ENCODE measurements around the gene DUS3L. TPM values are rescaled to one million over a fixed set of nuclear protein-coding genes. Genes with fewer than 3 reads are reported as not detected.
A peak's percentile ranks its signal among the peaks of the same experiment; 100 is the strongest.

The DUS3L gene
- total RNA-seq, 1 donor from 2014 or later = 26.8 TPM

GRCh38 chr19:5789886-5790558, 941 bp downstream of the DUS3L start:
- Histone ChIP-seq H3K36me3 (peaks cover 50% of the 10 kb centered on the region), H3K27ac (peak overlapping the region; percentile 99), H3K27me3 (no peaks in the 10 kb centered on the region), H3K9me3 (no peaks in the 10 kb centered on the region), H3K4me3 (peak overlapping the region; percentile 85), H3K4me1 (peaks cover 6% of the 10 kb centered on the region)
- ATAC-seq = no peak
- TF ChIP-seq CTCF (IDR thresholded peaks at IDR 0.05) = no peak
- DNase-seq = no peak
- intact Hi-C loops (cut with DNase I) = no loop called here

DNA sequence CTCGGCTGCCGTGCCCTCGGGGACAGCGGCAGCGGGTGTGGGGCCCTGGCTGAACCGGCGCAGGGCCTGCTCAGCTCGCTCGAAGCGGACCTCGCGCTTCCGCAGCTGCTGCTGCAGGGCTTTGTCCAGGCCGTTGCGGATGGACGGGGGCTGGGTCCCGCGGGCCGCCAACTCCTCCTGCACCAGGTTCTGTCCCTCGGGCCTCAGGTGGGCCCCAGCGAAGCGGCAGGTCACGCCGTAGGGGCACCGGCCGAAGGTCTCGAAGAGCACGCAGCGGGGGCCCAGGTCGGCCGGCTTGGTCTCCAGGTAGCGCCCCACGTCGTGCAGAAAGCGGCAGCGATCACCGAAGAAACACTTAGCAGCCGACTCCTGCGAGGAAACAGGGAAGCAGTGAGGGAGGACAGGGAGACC, 1.6 kb downstream of the DUS3L start:
- no peak for DNase-seq
- no peak for ATAC-seq
- H3K4me1 ChIP-seq = peaks cover 6% of the 10 kb centered on the region
- H3K27me3 ChIP-seq = no peaks in the 10 kb centered on the region
- H3K9me3 ChIP-seq = no peaks in the 10 kb centered on the region
- no peak for TF ChIP-seq CTCF (IDR thresholded peaks at IDR 0.05)
- H3K36me3 ChIP-seq = peaks cover 57% of the 10 kb centered on the region
- intact Hi-C loops (cut with DNase I) = no loop called here
- H3K4me3 ChIP-seq = no peak overlapping the region
- no peak overlapping the region for H3K27ac ChIP-seq

- H3K4me1 ChIP-seq = peaks cover 6% of the 10 kb centered on the region
- H3K36me3 ChIP-seq = peaks cover 59% of the 10 kb centered on the region
- no peak for DNase-seq
- no peak overlapping the region for H3K27ac ChIP-seq
- intact Hi-C loops (cut with DNase I) = no loop called here
- no peaks in the 10 kb centered on the region for H3K27me3 ChIP-seq
- no peak for TF ChIP-seq CTCF (IDR thresholded peaks at IDR 0.05)
- no peak for ATAC-seq
- no peaks in the 10 kb centered on the region for H3K9me3 ChIP-seq
- H3K4me3 ChIP-seq = no peak overlapping the region
These were observed 2.5 kb downstream of the DUS3L start for GRCh38 chr19:5788422-5788821.

GRCh38 chr19:5787409-5788182, 3.4 kb downstream of the DUS3L start:
- ATAC-seq = no peak
- no peak overlapping the region for H3K27ac ChIP-seq
- no peaks in the 10 kb centered on the region for H3K9me3 ChIP-seq
- no peak for DNase-seq
- intact Hi-C loops (cut with DNase I) = no loop called here
- peaks cover 59% of the 10 kb centered on the region for H3K36me3 ChIP-seq
- no peaks in the 10 kb centered on the region for H3K27me3 ChIP-seq
- H3K4me3 ChIP-seq = no peak overlapping the region
- no peak for TF ChIP-seq CTCF (IDR thresholded peaks at IDR 0.05)
- peaks cover 6% of the 10 kb centered on the region for H3K4me1 ChIP-seq

DNA sequence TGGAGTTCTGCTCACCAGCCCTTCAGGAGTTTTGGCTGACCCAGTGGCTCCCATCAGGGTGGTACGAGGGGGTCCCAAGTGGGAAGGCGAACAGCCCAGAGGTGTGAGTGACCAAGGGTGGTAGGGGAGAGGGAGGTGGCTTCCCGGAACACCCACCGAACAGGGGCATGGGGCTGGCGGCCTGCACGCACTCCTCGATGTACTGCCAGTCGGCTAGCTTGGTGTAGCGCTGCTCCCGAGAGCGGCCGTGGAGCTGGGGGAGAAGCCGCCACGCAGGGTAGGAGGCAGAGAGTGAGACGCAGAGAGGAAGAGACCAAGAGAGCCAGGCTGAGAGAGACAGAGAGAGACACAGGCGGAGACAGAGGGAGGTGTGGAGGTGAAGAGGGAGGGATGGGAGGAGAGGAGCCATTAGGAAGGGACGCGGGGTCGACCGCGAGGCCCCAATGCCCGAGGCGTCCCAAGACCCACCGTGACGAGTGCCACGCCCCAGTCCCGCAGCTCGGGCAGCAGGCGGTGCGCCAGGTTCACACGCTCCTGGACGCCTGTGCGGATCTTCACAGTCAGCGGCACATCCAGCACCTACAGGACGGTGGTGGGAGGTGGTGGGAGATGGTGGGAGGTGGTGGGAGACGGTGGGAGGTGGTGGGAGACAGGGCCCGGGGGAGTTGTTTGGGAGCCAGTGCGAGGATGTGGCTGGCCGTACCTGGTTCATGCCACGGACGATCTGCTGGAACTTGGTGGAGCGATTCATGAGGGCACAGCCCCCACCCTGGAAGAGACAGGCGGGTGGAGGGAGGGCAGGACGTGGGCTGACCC, 4.2 kb downstream of the DUS3L start:
- intact Hi-C loops (cut with DNase I) = no loop called here
- Histone ChIP-seq H3K9me3 (no peaks in the 10 kb centered on the region), H3K36me3 (peaks cover 59% of the 10 kb centered on the region), H3K4me3 (no peak overlapping the region), H3K4me1 (peaks cover 6% of the 10 kb centered on the region), H3K27ac (no peak overlapping the region), H3K27me3 (no peaks in the 10 kb centered on the region)
- no peak for TF ChIP-seq CTCF (IDR thresholded peaks at IDR 0.05)
- DNase-seq (no peak), ATAC-seq (no peak)

All from upper lobe of right lung (tissue), 1 donor.